SK-N-SH (cell line): ENCODE data around the gene PPP2R5E.

Experiments used
- CTCF ChIP-seq: fragments of 200-600 bp; sonication (generic); IDR thresholded peaks from 2 replicates; pipeline ENCODE4 v1.6.1; 2017; ENCODE audit warnings: antibody characterized with exemption, mild to moderate bottlenecking, moderate library complexity
- EP300 ChIP-seq, 2 experiments: IDR thresholded peaks; 2 replicates each; pipeline versions ENCODE4 v1.4.0 to v1.6.1; 2012; ENCODE audit warnings: borderline replicate concordance in 1 of 2, low read depth in 1 of 2, low read length in 1 of 2
- EZH2phosphoT487 ChIP-seq: fragments of 200-600 bp; sonication (generic); IDR thresholded peaks from 2 replicates; pipeline ENCODE4 v1.6.1; 2017; ENCODE audit warnings: low read depth, mixed run types, mild to moderate bottlenecking, antibody characterized with exemption, moderate library complexity, borderline replicate concordance
- FOSL2 ChIP-seq: IDR thresholded peaks from 2 replicates; pipeline ENCODE4 v1.4.0; 2012; ENCODE audit warnings: low read depth, mild to moderate bottlenecking, moderate library complexity, borderline replicate concordance
- JUND ChIP-seq: IDR thresholded peaks from 2 replicates; pipeline ENCODE4 v1.4.0; 2012
- POLR2AphosphoS5 ChIP-seq: IDR thresholded peaks from 2 replicates; pipeline ENCODE4 v1.6.1; 2012; ENCODE audit warnings: low read depth, low read length
- RAD21 ChIP-seq: IDR thresholded peaks from 2 replicates; pipeline ENCODE4 v1.6.1; 2012; ENCODE audit warnings: mild to moderate bottlenecking, low read length
- SIN3A ChIP-seq: IDR thresholded peaks from 2 replicates; pipeline ENCODE4 v1.6.1; 2012; ENCODE audit warnings: low read depth, mild to moderate bottlenecking, low read length, moderate library complexity, borderline replicate concordance
- TCF12 ChIP-seq: IDR thresholded peaks from 2 replicates; pipeline ENCODE4 v1.4.0; 2012
- TEAD4 ChIP-seq: IDR thresholded peaks from 2 replicates; pipeline ENCODE4 v1.4.0; 2012; ENCODE audit warnings: mild to moderate bottlenecking, borderline replicate concordance; ENCODE audit not compliant: insufficient read depth
- USF1 ChIP-seq: IDR thresholded peaks from 2 replicates; pipeline ENCODE4 v1.4.0; 2012; ENCODE audit warnings: low read depth, borderline replicate concordance
- YY1 ChIP-seq: IDR thresholded peaks from 2 replicates; pipeline ENCODE4 v1.4.0; 2012; ENCODE audit warnings: low read depth, mild to moderate bottlenecking
- ZBTB33 ChIP-seq: IDR thresholded peaks from 2 replicates; pipeline ENCODE4 v1.4.0; 2012; ENCODE audit warnings: low read depth, borderline replicate concordance

GRCh38 chr14:63510538-63510937 lies 32.6 kb downstream of the PPP2R5E start:
- TF ChIP-seq CTCF (no peak), JUND (no peak), TCF12 (no peak), USF1 (no peak), TEAD4 (no peak), FOSL2 (no peak), YY1 (no peak), POLR2AphosphoS5 (no peak), EZH2phosphoT487 (no peak), EP300 (IDR thresholded peaks at IDR 0.05; ENCODE audit: borderline replicate concordance in 1 of 2, low read depth in 1 of 2, low read length in 1 of 2) (no peak), ZBTB33 (no peak), SIN3A (no peak), RAD21 (no peak)
